HAP-1 (cell line): ENCODE results near the gene RASAL1.
"Not testable (repeated sequence)": the region's sequence is repeated elsewhere in the genome, so short reads cannot be mapped to it uniquely, and the experiment has no call there.

Experiments
- DNase-seq, 2 experiments: peaks; one replicate each; pipeline ENCODE4 v3.0.0-alpha.2; 2016 to 2020; ENCODE audit warnings: low spot score in 2 of 2
- H3K27me3 ChIP-seq: fragments of 250-450 bp; sonication (Bioruptor Pico); 2 replicates; pipeline ENCODE4 v1.5.1; 2020; ENCODE audit warnings: low read depth, mild to moderate bottlenecking, moderate library complexity
- H3K36me3 ChIP-seq: fragments of 250-450 bp; sonication (Bioruptor Pico); replicated peaks from 2 replicates; pipeline ENCODE4 v1.5.1; 2020; ENCODE audit warnings: mild to moderate bottlenecking
- H3K4me1 ChIP-seq: fragments of 250-450 bp; sonication (Bioruptor Pico); 2 replicates; pipeline ENCODE4 v1.5.1; 2020; ENCODE audit warnings: mild to moderate bottlenecking
- H3K4me3 ChIP-seq: fragments of 250-450 bp; sonication (Bioruptor Pico); 2 replicates; pipeline ENCODE4 v1.5.1; 2020; ENCODE audit warnings: mild to moderate bottlenecking, moderate library complexity
- H3K9me3 ChIP-seq: fragments of 250-450 bp; sonication (Bioruptor Pico); 2 replicates; pipeline ENCODE4 v1.5.1; 2020; ENCODE audit warnings: mild to moderate bottlenecking, moderate library complexity
- in situ Hi-C: fragments of 300-500 bp; cut with MboI; formaldehyde crosslinking; loops from 3 replicates; pipeline ENCODE4 v1.14.3; 2020; ENCODE audit warnings: low sequenced_read_pairs, inconsistent platforms, mixed read lengths

Gene RASAL1

GRCh38 chr12:113129664-113130456, 5.7 kb downstream of the RASAL1 start:
- Histone ChIP-seq H3K4me3 (no peak overlapping the region), H3K36me3 (no peaks in the 10 kb centered on the region), H3K4me1 (no peaks in the 10 kb centered on the region), H3K9me3 (no peaks in the 10 kb centered on the region), H3K27me3 (no peaks in the 10 kb centered on the region; the same call in 1 of the 2 replicates)
- DNase-seq: no peak
- in situ Hi-C loops: no loop called here

GRCh38 chr12:113128802-113129663, 6.5 kb downstream of the RASAL1 start:
- no peak for DNase-seq
- Histone ChIP-seq H3K36me3 (no peaks in the 10 kb centered on the region), H3K4me3 (no peak overlapping the region), H3K27me3 (no peaks in the 10 kb centered on the region; the same call in 1 of the 2 replicates), H3K9me3 (no peaks in the 10 kb centered on the region), H3K4me1 (no peaks in the 10 kb centered on the region)
- in situ Hi-C loops: no loop called here

GRCh38 chr12:113127791-113128199, 7.8 kb downstream of the RASAL1 start:
- Histone ChIP-seq H3K9me3 (no peaks in the 10 kb centered on the region), H3K36me3 (no peaks in the 10 kb centered on the region), H3K4me3 (no peak overlapping the region), H3K27me3 (no peaks in the 10 kb centered on the region; the same call in 1 of the 2 replicates), H3K4me1 (no peaks in the 10 kb centered on the region)
- in situ Hi-C loops: no loop called here
- no peak for DNase-seq

GRCh38 chr12:113120670-113121370, 14.7 kb downstream of the RASAL1 start:
- Histone ChIP-seq H3K9me3 (no peaks in the 10 kb centered on the region), H3K36me3 (no peaks in the 10 kb centered on the region), H3K27me3 (no peaks in the 10 kb centered on the region; the same call in 1 of the 2 replicates), H3K4me3 (no peak overlapping the region), H3K4me1 (no peaks in the 10 kb centered on the region)
- in situ Hi-C loops: no loop called here
- DNase-seq: no peak

- no peak overlapping the region for H3K4me3 ChIP-seq
Measured at GRCh38 chr12:113119980-113120669, 15.4 kb downstream of the RASAL1 start.

GRCh38 chr12:113118142-113118541, 17.4 kb downstream of the RASAL1 start:
- Histone ChIP-seq H3K4me1 (no peaks in the 10 kb centered on the region), H3K9me3 (no peaks in the 10 kb centered on the region), H3K36me3 (no peaks in the 10 kb centered on the region), H3K27me3 (no peaks in the 10 kb centered on the region), H3K4me3 (no peak overlapping the region)
- in situ Hi-C loops: no loop called here
- DNase-seq: no peak

More at GRCh38 chr12:113119980-113120669, 15.4 kb downstream of the RASAL1 start:
- H3K27me3 ChIP-seq: no peaks in the 10 kb centered on the region
- in situ Hi-C loops: no loop called here
- no peaks in the 10 kb centered on the region for H3K4me1 ChIP-seq
- DNase-seq: no peak
- H3K9me3 ChIP-seq: no peaks in the 10 kb centered on the region
- no peaks in the 10 kb centered on the region for H3K36me3 ChIP-seq

GRCh38 chr12:113117684-113118083, 17.9 kb downstream of the RASAL1 start:
- H3K9me3 ChIP-seq, H3K36me3 ChIP-seq, H3K4me3 ChIP-seq, H3K27me3 ChIP-seq, H3K4me1 ChIP-seq, in situ Hi-C loops, DNase-seq: not testable (repeated sequence)

GRCh38 chr12:113116875-113117274, 18.7 kb downstream of the RASAL1 start:
- DNase-seq: no peak
- H3K36me3 ChIP-seq: no peaks in the 10 kb centered on the region

GRCh38 chr12:113115455-113116126, 20.0 kb downstream of the RASAL1 start:
- in situ Hi-C loops: no loop called here
- Histone ChIP-seq H3K4me3 (no peak overlapping the region), H3K27me3 (no peaks in the 10 kb centered on the region), H3K4me1 (no peaks in the 10 kb centered on the region), H3K9me3 (no peaks in the 10 kb centered on the region), H3K36me3 (no peaks in the 10 kb centered on the region)
- DNase-seq: no peak

More at GRCh38 chr12:113116875-113117274, 18.7 kb downstream of the RASAL1 start:
- H3K4me3 ChIP-seq: no peak overlapping the region
- no peaks in the 10 kb centered on the region for H3K27me3 ChIP-seq
- no peaks in the 10 kb centered on the region for H3K4me1 ChIP-seq
- H3K9me3 ChIP-seq: no peaks in the 10 kb centered on the region
- in situ Hi-C loops: no loop called here

GRCh38 chr12:113114447-113115178, 20.9 kb downstream of the RASAL1 start:
- no peaks in the 10 kb centered on the region for H3K9me3 ChIP-seq
- no peak for DNase-seq
- no peaks in the 10 kb centered on the region for H3K4me1 ChIP-seq
- H3K36me3 ChIP-seq: no peaks in the 10 kb centered on the region
- no peaks in the 10 kb centered on the region for H3K27me3 ChIP-seq
- H3K4me3 ChIP-seq: no peak overlapping the region
- in situ Hi-C loops: no loop called here

GRCh38 chr12:113113397-113113796, 22.2 kb downstream of the RASAL1 start:
- H3K4me1 ChIP-seq: no peaks in the 10 kb centered on the region
- in situ Hi-C loops: no loop called here
- no peak for DNase-seq
- no peaks in the 10 kb centered on the region for H3K9me3 ChIP-seq
- H3K4me3 ChIP-seq: no peak overlapping the region
- H3K36me3 ChIP-seq: no peaks in the 10 kb centered on the region
- H3K27me3 ChIP-seq: no peaks in the 10 kb centered on the region
